Measurements from ENCODE around the gene GRM4.
"Not testable (repeated sequence)": the region's sequence is repeated elsewhere in the genome, so short reads cannot be mapped to it uniquely, and the experiment has no call there.

GRM4 gene

GRCh38 chr6:34027445-34027936, 118.4 kb downstream of the GRM4 start:
- DNase-seq (ENCODE audit: low read depth in 1 of 2, low spot score in 1 of 2): peak; percentile 47 to 49

GRCh38 chr6:34025861-34026260, 120.0 kb downstream of the GRM4 start:
- DNase-seq (ENCODE audit: low read depth in 1 of 2, low spot score in 1 of 2): no peak

- DNase-seq (ENCODE audit: low read depth in 1 of 2, low spot score in 1 of 2): no peak
Observed at GRCh38 chr6:34025112-34025807, 120.6 kb downstream of the GRM4 start.

- DNase-seq (ENCODE audit: low read depth in 1 of 2, low spot score in 1 of 2): no peak
Observed at GRCh38 chr6:34022873-34023255, 123.0 kb downstream of the GRM4 start.

- no peak for DNase-seq (ENCODE audit: low read depth in 1 of 2, low spot score in 1 of 2)
Observed at GRCh38 chr6:34022250-34022872, 123.5 kb downstream of the GRM4 start.

- DNase-seq (ENCODE audit: low read depth in 1 of 2, low spot score in 1 of 2): no peak
Observed at GRCh38 chr6:34021554-34022190, 124.2 kb downstream of the GRM4 start.

GRCh38 chr6:34020807-34021553, 124.9 kb downstream of the GRM4 start:
- DNase-seq (ENCODE audit: low read depth in 1 of 2, low spot score in 1 of 2): no peak

- no peak for DNase-seq (ENCODE audit: low read depth in 1 of 2, low spot score in 1 of 2)
Observed at GRCh38 chr6:34020278-34020677, 125.6 kb downstream of the GRM4 start.

- DNase-seq (ENCODE audit: low read depth in 1 of 2, low spot score in 1 of 2): no peak
Observed at GRCh38 chr6:34018961-34019606, 126.8 kb downstream of the GRM4 start.

GRCh38 chr6:34018026-34018425, 127.9 kb downstream of the GRM4 start:
- DNase-seq (ENCODE audit: low read depth in 1 of 2, low spot score in 1 of 2): no peak

GRCh38 chr6:34017106-34017805, 128.6 kb downstream of the GRM4 start:
- DNase-seq (ENCODE audit: low read depth in 1 of 2, low spot score in 1 of 2): no peak

- DNase-seq (ENCODE audit: low read depth in 1 of 2, low spot score in 1 of 2): not testable (repeated sequence)
Observed at GRCh38 chr6:34016573-34016972, 129.3 kb downstream of the GRM4 start.

GRCh38 chr6:34015586-34015985, 130.3 kb downstream of the GRM4 start:
- no peak for DNase-seq (ENCODE audit: low read depth in 1 of 2, low spot score in 1 of 2)

- no peak for DNase-seq (ENCODE audit: low read depth in 1 of 2, low spot score in 1 of 2)
Observed at GRCh38 chr6:34011264-34011663, 134.6 kb downstream of the GRM4 start.

- no peak for DNase-seq (ENCODE audit: low read depth in 1 of 2, low spot score in 1 of 2)
Observed at GRCh38 chr6:34005901-34006531, 139.9 kb downstream of the GRM4 start.

- DNase-seq (ENCODE audit: low read depth in 1 of 2, low spot score in 1 of 2): no peak
Observed at GRCh38 chr6:34004706-34005105, 141.2 kb downstream of the GRM4 start.

GRCh38 chr6:34003962-34004361, 141.9 kb downstream of the GRM4 start:
- no peak for DNase-seq (ENCODE audit: low read depth in 1 of 2, low spot score in 1 of 2)

- DNase-seq (ENCODE audit: low read depth in 1 of 2, low spot score in 1 of 2): no peak
Observed at GRCh38 chr6:34001706-34002621, 143.9 kb downstream of the GRM4 start.

GRCh38 chr6:34000281-34000680, 145.6 kb downstream of the GRM4 start:
- no peak for DNase-seq (ENCODE audit: low read depth in 1 of 2, low spot score in 1 of 2)
